ENCODE results near the gene COX14. TPM values are rescaled to one million over a fixed set of nuclear protein-coding genes. Genes with fewer than 3 reads are reported as not detected.

Gene COX14
- total RNA-seq, 2 experiments from 2014 or later = 43.1 to 51.0 TPM

- Mint-ChIP-seq H3K27ac (no peak overlapping the region), H3K9me3 (no peaks in the 10 kb centered on the region), H3K4me1 (ENCODE audit: low read depth) (peaks cover 33% of the 10 kb centered on the region), H3K27me3 (no peaks in the 10 kb centered on the region), H3K36me3 (ENCODE audit: low read depth) (peaks cover 24% of the 10 kb centered on the region), H3K4me3 (no peak overlapping the region)
- ATAC-seq (no peak), DNase-seq (no peak)
- intact Hi-C loops (cut with micrococcal nuclease) = no loop called here
- TF ChIP-seq CTCF (IDR thresholded peaks at IDR 0.05) = no peak
- POLR2A ChIA-PET = no interaction called here
- CTCF ChIA-PET = interaction anchor here (0.6 to 6.8 kb wide), 14 partner anchors 11 to 270 kb away, joined by 3 to 58 read pairs (median 4); partner anchors contain the start of genes CERS5, COX14 and GPD1
These were observed 21.6 kb upstream of the COX14 start for GRCh38 chr12:50090391-50090790.

GRCh38 chr12:50097952-50098351, 14.1 kb upstream of the COX14 start:
- ChIA-PET CTCF (interaction anchor here (6.6 to 6.7 kb wide), 2 partner anchors 9 to 13 kb away, joined by 32 to 54 read pairs; partner anchors contain the start of gene COX14), POLR2A (interaction anchor here (1.3 kb wide), 1 partner anchor 12 kb away, joined by 4 read pairs; no protein-coding TSS in a partner anchor)
- Mint-ChIP-seq H3K36me3 (ENCODE audit: low read depth) (peaks cover 50% of the 10 kb centered on the region), H3K4me3 (no peak overlapping the region), H3K9me3 (no peaks in the 10 kb centered on the region), H3K4me1 (ENCODE audit: low read depth) (no peaks in the 10 kb centered on the region), H3K27me3 (no peaks in the 10 kb centered on the region), H3K27ac (no peak overlapping the region)
- DNase-seq (no peak), ATAC-seq (no peak)
- TF ChIP-seq CTCF (IDR thresholded peaks at IDR 0.05) = no peak
- intact Hi-C loops (cut with micrococcal nuclease) = no loop called here

GRCh38 chr12:50099302-50100008, 12.6 kb upstream of the COX14 start:
- H3K36me3 Mint-ChIP-seq (ENCODE audit: low read depth) = peaks cover 47% of the 10 kb centered on the region
- CTCF ChIA-PET = interaction anchor here (1.2 to 6.7 kb wide), 3 partner anchors 11 to 29 kb away, joined by 3 to 54 read pairs (median 32); partner anchors contain the start of gene COX14

GRCh38 chr12:50100561-50100960, 11.5 kb upstream of the COX14 start:
- ChIA-PET CTCF (interaction anchor here (6.6 to 6.7 kb wide), 2 partner anchors 11 to 12 kb away, joined by 32 to 54 read pairs; partner anchors contain the start of gene COX14), POLR2A (no interaction called here)
- Mint-ChIP-seq H3K4me1 (ENCODE audit: low read depth) (no peaks in the 10 kb centered on the region), H3K27ac (no peak overlapping the region), H3K4me3 (no peak overlapping the region), H3K36me3 (ENCODE audit: low read depth) (peaks cover 41% of the 10 kb centered on the region), H3K9me3 (no peaks in the 10 kb centered on the region), H3K27me3 (no peaks in the 10 kb centered on the region)
- intact Hi-C loops (cut with micrococcal nuclease) = no loop called here
- no peak for DNase-seq
- no peak for ATAC-seq
- no peak for TF ChIP-seq CTCF (IDR thresholded peaks at IDR 0.05)

More at GRCh38 chr12:50099302-50100008, 12.6 kb upstream of the COX14 start:
- no peaks in the 10 kb centered on the region for H3K9me3 Mint-ChIP-seq
- no peaks in the 10 kb centered on the region for H3K4me1 Mint-ChIP-seq (ENCODE audit: low read depth)
- no peaks in the 10 kb centered on the region for H3K27me3 Mint-ChIP-seq
- POLR2A ChIA-PET = no interaction called here
- H3K27ac Mint-ChIP-seq = no peak overlapping the region
- H3K4me3 Mint-ChIP-seq = no peak overlapping the region
- no peak for TF ChIP-seq CTCF (IDR thresholded peaks at IDR 0.05)
- intact Hi-C loops (cut with micrococcal nuclease) = no loop called here
- ATAC-seq (no peak), DNase-seq (no peak)

GRCh38 chr12:50101663-50102062, 10.4 kb upstream of the COX14 start:
- H3K4me3 Mint-ChIP-seq = no peak overlapping the region
- POLR2A ChIA-PET = no interaction called here
- H3K36me3 Mint-ChIP-seq (ENCODE audit: low read depth) = peaks cover 30% of the 10 kb centered on the region
- CTCF ChIA-PET = interaction anchor here (0.5 to 6.7 kb wide), 4 partner anchors 9 to 62 kb away, joined by 3 to 54 read pairs (median 18); partner anchors contain the start of gene COX14
- no peak for TF ChIP-seq CTCF (IDR thresholded peaks at IDR 0.05)
- no peaks in the 10 kb centered on the region for H3K27me3 Mint-ChIP-seq
- ATAC-seq (no peak), DNase-seq (no peak)
- H3K27ac Mint-ChIP-seq = no peak overlapping the region
- no peaks in the 10 kb centered on the region for H3K4me1 Mint-ChIP-seq (ENCODE audit: low read depth)
- intact Hi-C loops (cut with micrococcal nuclease) = no loop called here
- H3K9me3 Mint-ChIP-seq = no peaks in the 10 kb centered on the region

All from activated CD8-positive, alpha-beta T cell treated with anti-CD3 and anti-CD28 coated beads for 36 hours (primary cell).